Measurements from ENCODE around the gene XRCC2. TPM values are rescaled to one million over a fixed set of nuclear protein-coding genes. Genes with fewer than 3 reads are reported as not detected.
A peak's percentile ranks its signal among the peaks of the same experiment; 100 is the strongest.

The XRCC2 gene
- total and polyA plus RNA-seq, 8 donors = 0.05 to 0.37 (median 0.20) TPM

GRCh38 chr7:152619027-152619739 lies 56.8 kb downstream of the XRCC2 start:
- Histone ChIP-seq H3K27me3 (no peaks in the 10 kb centered on the region), H3K4me1 (peaks cover 0 to 5% (median 5%) of the 10 kb centered on the region in 3 donors), H3K9me3 (no peaks in the 10 kb centered on the region), H3K4me3 (no peak overlapping the region), H3K27ac (no peak overlapping the region), H3K36me3 (no peaks in the 10 kb centered on the region)
- intact Hi-C loops (cut with DNase I) = no loop called here
- TF ChIP-seq CTCF (IDR thresholded peaks at IDR 0.05) = no peak
- ATAC-seq (no peak), FAIRE-seq (no peak), DNase-seq (no peak)
- 89 to 95% methylated on average over 11 of the region's 11 CpGs for WGBS, 2 donors

- no peak for TF ChIP-seq CTCF (IDR thresholded peaks at IDR 0.05)
- no peak for DNase-seq
- Histone ChIP-seq H3K4me1 (peaks cover 0 to 5% (median 5%) of the 10 kb centered on the region in 3 donors), H3K27ac (no peak overlapping the region), H3K36me3 (no peaks in the 10 kb centered on the region), H3K27me3 (no peaks in the 10 kb centered on the region), H3K9me3 (no peaks in the 10 kb centered on the region), H3K4me3 (no peak overlapping the region)
- ATAC-seq = no peak
- intact Hi-C loops (cut with DNase I) = no loop called here
- 89 to 96% methylated on average over 5 of the region's 5 CpGs for WGBS, 2 donors
- no peak for FAIRE-seq
These were observed 57.5 kb downstream of the XRCC2 start for GRCh38 chr7:152618427-152618826.

GRCh38 chr7:152617056-152617455 lies 58.9 kb downstream of the XRCC2 start:
- WGBS, 2 donors = 75% methylated on average over 5 of the region's 5 CpGs

GRCh38 chr7:152615031-152615741 lies 60.8 kb downstream of the XRCC2 start:
- intact Hi-C loops (cut with DNase I) = no loop called here
- DNase-seq = peak in 2 of 6 donors; percentile 12 to 52
- 12 to 17% methylated on average over 13 of the region's 13 CpGs for WGBS, 2 donors
- Histone ChIP-seq H3K27me3 (no peaks in the 10 kb centered on the region), H3K27ac (no peak overlapping the region), H3K4me1 (peaks cover 0 to 5% (median 5%) of the 10 kb centered on the region in 3 donors), H3K4me3 (no peak overlapping the region), H3K9me3 (no peaks in the 10 kb centered on the region), H3K36me3 (no peaks in the 10 kb centered on the region)
- peak in 3 of 4 donors; percentile 51 to 71 (median 70) for ATAC-seq
- FAIRE-seq = no peak
- no peak for TF ChIP-seq CTCF (IDR thresholded peaks at IDR 0.05)

More at GRCh38 chr7:152617056-152617455, 58.9 kb downstream of the XRCC2 start:
- peaks cover 0 to 5% (median 5%) of the 10 kb centered on the region in 3 donors for H3K4me1 ChIP-seq
- no peaks in the 10 kb centered on the region for H3K36me3 ChIP-seq
- no peak for DNase-seq
- no peak overlapping the region for H3K27ac ChIP-seq
- H3K4me3 ChIP-seq = no peak overlapping the region
- ATAC-seq = peak in 1 of 4 donors; percentile 53
- no peaks in the 10 kb centered on the region for H3K9me3 ChIP-seq
- intact Hi-C loops (cut with DNase I) = no loop called here
- no peak for FAIRE-seq
- TF ChIP-seq CTCF (IDR thresholded peaks at IDR 0.05) = no peak
- H3K27me3 ChIP-seq = no peaks in the 10 kb centered on the region

- TF ChIP-seq CTCF (IDR thresholded peaks at IDR 0.05) = no peak
- no peak for ATAC-seq
- 75 to 84% methylated on average over 4 of the region's 4 CpGs for WGBS, 2 donors
These were observed 67.3 kb downstream of the XRCC2 start for GRCh38 chr7:152608656-152609055.

More at GRCh38 chr7:152608656-152609055, 67.3 kb downstream of the XRCC2 start:
- DNase-seq (no peak), FAIRE-seq (no peak)
- no peaks in the 10 kb centered on the region for H3K27me3 ChIP-seq
- H3K36me3 ChIP-seq = no peaks in the 10 kb centered on the region
- intact Hi-C loops (cut with DNase I) = no loop called here
- H3K4me3 ChIP-seq = no peak overlapping the region
- no peaks in the 10 kb centered on the region for H3K4me1 ChIP-seq
- no peak overlapping the region for H3K27ac ChIP-seq
- no peaks in the 10 kb centered on the region for H3K9me3 ChIP-seq

Data from pancreas (tissue), 10 donors.